Dermis blood vessel endothelial cell (primary cell): ENCODE results near the gene ZG16B. TPM values are rescaled to one million over a fixed set of nuclear protein-coding genes. Genes with fewer than 3 reads are reported as not detected.

Experiments
- DNase-seq: peaks from one replicate; pipeline ENCODE4 v3.0.0; 2010
- total RNA-seq: library from RNA; depleted of rRNA; stranded (reverse); fragments of >200 nt; gene quantifications from 2 replicates; pipeline ENCODE4 v1.2.3, GENCODE V29; 2014

ZG16B gene
- total RNA-seq, 1 donor from 2014 or later, result 0.68 TPM

DNA sequence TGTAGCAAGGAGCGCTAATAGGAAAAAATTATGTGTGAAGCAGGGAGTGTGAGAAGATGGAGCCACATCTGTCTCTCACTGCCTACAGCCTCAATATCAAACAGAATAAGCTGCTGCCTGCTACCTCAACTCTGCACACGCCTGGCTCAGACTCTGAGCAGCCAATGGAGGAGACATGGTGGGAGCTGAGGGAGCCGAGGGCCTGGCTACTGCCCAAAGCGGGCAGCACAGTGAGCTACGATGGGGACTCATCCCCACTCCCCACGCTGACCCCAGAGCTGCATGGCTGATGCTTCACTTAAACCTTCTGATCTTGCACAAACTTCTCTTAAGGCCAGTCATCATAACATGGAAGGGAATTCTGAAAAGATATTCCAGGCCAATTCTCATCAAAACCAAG is 41.8 kb downstream of the ZG16B start:
- no peak for DNase-seq

DNA sequence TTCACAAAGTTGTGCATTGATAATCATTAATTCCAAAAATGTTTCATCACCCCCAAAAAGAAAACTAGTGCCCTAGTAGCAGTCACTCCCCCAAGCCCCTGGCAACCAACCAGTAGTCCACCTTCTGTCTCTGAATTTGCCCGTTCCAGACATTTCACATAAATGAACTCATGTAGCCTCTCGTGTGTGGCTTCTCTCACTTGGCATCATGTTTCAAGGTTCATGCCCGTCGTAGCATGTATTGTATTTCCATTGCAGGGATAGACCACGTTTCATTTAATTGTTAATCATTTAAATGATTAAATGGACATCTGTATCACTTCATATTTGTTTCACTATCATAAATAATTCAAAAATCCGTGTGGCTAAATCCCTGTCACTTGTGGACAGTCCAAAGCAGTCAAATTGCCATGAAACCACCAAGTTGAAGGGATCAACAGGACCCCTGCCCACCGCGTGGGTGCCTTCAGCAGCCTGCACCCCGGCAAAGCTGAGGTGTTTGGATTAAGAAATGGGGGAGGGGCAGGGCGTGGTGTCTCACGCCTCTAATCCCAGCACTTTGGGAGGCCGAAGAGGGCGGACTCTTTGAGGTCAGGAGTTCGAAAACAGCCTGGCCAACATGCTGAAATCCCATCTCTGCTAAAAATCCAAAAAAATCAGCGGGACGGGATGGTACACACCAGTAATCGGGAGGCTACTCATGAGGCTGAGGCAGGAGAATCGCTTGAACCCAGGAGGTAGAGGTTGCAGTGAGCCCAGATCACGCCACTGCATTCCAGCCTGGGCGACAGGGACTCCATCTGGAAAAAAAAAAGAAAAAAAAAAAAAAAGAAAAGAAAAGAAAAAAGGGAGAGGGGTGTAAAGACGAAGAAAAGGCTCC is 44.2 kb downstream of the ZG16B start:
- DNase-seq, result no peak

DNA sequence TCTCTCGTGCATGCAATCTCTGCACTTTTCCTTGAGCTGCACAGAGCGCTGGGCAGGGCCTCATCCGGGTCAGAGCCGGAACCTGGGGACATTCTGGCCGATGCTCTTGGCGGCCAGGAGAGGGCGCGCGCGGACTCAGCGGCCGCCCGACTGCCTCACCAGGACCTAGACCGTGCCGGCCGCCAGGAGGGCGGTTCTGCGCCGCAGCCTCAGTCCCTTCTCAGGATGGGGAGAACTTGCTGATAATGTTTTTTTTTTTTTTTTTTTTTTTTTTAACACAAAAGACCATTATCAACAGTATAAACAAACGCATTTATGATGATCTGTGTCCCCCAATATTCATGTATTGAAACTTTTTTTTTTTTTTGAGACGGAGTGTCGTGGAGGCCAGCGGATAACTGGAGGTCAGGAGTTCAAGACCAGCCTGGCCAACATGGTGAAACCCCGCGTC is 44.8 kb downstream of the ZG16B start:
- DNase-seq, result peak; percentile 86

DNA sequence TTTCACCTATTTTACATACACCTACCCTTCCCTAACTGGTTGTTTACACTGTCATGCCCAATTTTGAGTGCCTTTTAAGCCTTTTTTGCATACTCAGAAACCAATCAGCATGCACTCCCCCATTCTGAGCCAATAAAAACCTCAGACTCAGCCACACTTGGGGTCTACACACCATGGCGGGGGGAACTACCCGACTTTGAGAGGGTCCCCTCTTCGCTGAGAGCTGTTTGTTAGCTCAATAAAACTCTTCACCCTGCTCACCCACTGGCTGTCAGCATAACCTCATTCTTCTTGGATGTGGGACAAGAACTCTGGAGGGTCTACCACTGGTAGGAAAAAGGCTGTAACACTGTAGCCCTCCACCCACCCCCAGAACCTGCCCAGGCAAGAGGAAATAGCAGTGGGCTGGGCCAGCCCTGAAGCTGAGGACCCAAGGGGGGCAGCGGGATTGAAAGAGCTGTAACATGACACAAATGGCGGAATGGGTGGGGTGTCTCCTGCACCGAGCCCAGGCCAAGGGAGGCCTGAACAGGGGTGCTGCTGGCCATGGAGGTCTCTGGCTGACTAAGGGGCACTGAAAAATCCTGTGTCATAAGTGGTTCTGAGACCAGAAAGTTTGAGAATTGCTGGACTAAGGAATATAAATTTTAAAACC is 49.9 kb downstream of the ZG16B start:
- no peak for DNase-seq

Other genes starting within 250 kb of the ZG16B start
- gene KCTD5, start 147.8 kb upstream of the ZG16B start, total RNA-seq, result 25.2 and 27.6 TPM in 2 replicates
- 0.09 and 0.51 TPM in 2 replicates for gene PRSS27, start 110.1 kb upstream of the ZG16B start, total RNA-seq
- gene SRRM2, start 77.7 kb upstream of the ZG16B start, total RNA-seq, result 59.5 and 66.2 TPM in 2 replicates
- 132 and 314 TPM in 2 replicates for gene ELOB, start 53.0 kb upstream of the ZG16B start, total RNA-seq
- not detected in 2 replicates for gene PRSS33, start 42.7 kb upstream of the ZG16B start, total RNA-seq
- not detected in 2 replicates for gene PRSS41, start 31.8 kb upstream of the ZG16B start, total RNA-seq
- 1.0 and 2.1 TPM in 2 replicates for gene PRSS21, start 13.1 kb upstream of the ZG16B start, total RNA-seq
- gene PRSS22, start 27.9 kb downstream of the ZG16B start, total RNA-seq, result not detected in 2 replicates
- gene FLYWCH2, start 52.9 kb downstream of the ZG16B start, total RNA-seq, result 36.0 and 72.2 TPM in 2 replicates
- gene FLYWCH1, start 81.6 kb downstream of the ZG16B start, total RNA-seq, result 39.5 and 41.0 TPM in 2 replicates
- gene KREMEN2, start 134.0 kb downstream of the ZG16B start, total RNA-seq, result not detected in 2 replicates
- gene PAQR4, start 139.0 kb downstream of the ZG16B start, total RNA-seq, result 9.4 and 12.8 TPM in 2 replicates
- gene PKMYT1, start 150.1 kb downstream of the ZG16B start, total RNA-seq, result 4.4 and 10.6 TPM in 2 replicates
- gene CLDN9, start 182.6 kb downstream of the ZG16B start, total RNA-seq, result not detected in 2 replicates
- not detected in 2 replicates for gene CLDN6, start 187.9 kb downstream of the ZG16B start, total RNA-seq
- gene TNFRSF12A, start 190.1 kb downstream of the ZG16B start, total RNA-seq, result 45.4 and 48.2 TPM in 2 replicates
- gene HCFC1R1, start 193.6 kb downstream of the ZG16B start, total RNA-seq, result 2.6 and 5.2 TPM in 2 replicates
- 21.4 and 25.4 TPM in 2 replicates for gene THOC6, start 193.7 kb downstream of the ZG16B start, total RNA-seq
- not detected in 2 replicates for gene BICDL2, start 206.6 kb downstream of the ZG16B start, total RNA-seq
- gene MMP25, start 216.3 kb downstream of the ZG16B start, total RNA-seq, result 0.09 TPM in 1 of 2 replicates, not detected in the other
- gene IL32, start 235.3 kb downstream of the ZG16B start, total RNA-seq, result 29.5 and 133 TPM in 2 replicates